Measurements from ENCODE around the gene PDCL2.
"Not testable (repeated sequence)": the region's sequence is repeated elsewhere in the genome, so short reads cannot be mapped to it uniquely, and the experiment has no call there.

Gene PDCL2

GRCh38 chr4:55633903-55634302, 41.9 kb upstream of the PDCL2 start:
- no peaks in the 10 kb centered on the region for H3K9me2 ChIP-seq (replicated peaks; ENCODE audit: insufficient read depth, low read length)
- no peaks in the 10 kb centered on the region for H3K79me2 ChIP-seq (ENCODE audit: low read length)
- H3K27ac ChIP-seq (ENCODE audit: low read length): no peak overlapping the region
- H3K36me3 ChIP-seq (replicated peaks; ENCODE audit: insufficient read depth, low read length): no peaks in the 10 kb centered on the region
- TF ChIP-seq EZH2phosphoT487 (IDR thresholded peaks at IDR 0.05; ENCODE audit: low read length): no peak
- no peak for TF ChIP-seq CTCF (IDR thresholded peaks at IDR 0.05; ENCODE audit: low read length)
- TF ChIP-seq EZH2 (optimal IDR thresholded peaks at IDR 0.05; ENCODE audit: low read depth, low read length): no peak
- H3K27me3 ChIP-seq (replicated peaks; ENCODE audit: insufficient read depth, low read length): no peaks in the 10 kb centered on the region
- no peaks in the 10 kb centered on the region for H3F3A ChIP-seq (ENCODE audit: insufficient read depth, low read length)
- no peak overlapping the region for H2AFZ ChIP-seq (ENCODE audit: low read length)
- H3K4me2 ChIP-seq (ENCODE audit: low read depth, low read length): no peak overlapping the region
- no peaks in the 10 kb centered on the region; the same call in 1 of the 2 replicates for H3K4me1 ChIP-seq (ENCODE audit: low read length)
- H3K9ac ChIP-seq (ENCODE audit: low read length): no peak overlapping the region
- no peak for DNase-seq
- no peaks in the 10 kb centered on the region for H4K20me1 ChIP-seq (ENCODE audit: insufficient read depth, low read length)
- H3K4me3 ChIP-seq (ENCODE audit: low read length): no peak overlapping the region
- H3K9me3 ChIP-seq (replicated peaks; ENCODE audit: insufficient read depth, low read length): no peaks in the 10 kb centered on the region

GRCh38 chr4:55625835-55626234, 33.8 kb upstream of the PDCL2 start:
- DNase-seq: no peak
- no peaks in the 10 kb centered on the region for H3K9me3 ChIP-seq (replicated peaks; ENCODE audit: insufficient read depth, low read length)
- H3K79me2 ChIP-seq (ENCODE audit: low read length): no peaks in the 10 kb centered on the region

GRCh38 chr4:55624063-55624462, 32.0 kb upstream of the PDCL2 start:
- not testable (repeated sequence) for H3K36me3 ChIP-seq (replicated peaks; ENCODE audit: insufficient read depth, low read length); H3K4me2 ChIP-seq (ENCODE audit: low read depth, low read length); H3K27ac ChIP-seq (ENCODE audit: low read length); H3F3A ChIP-seq (ENCODE audit: insufficient read depth, low read length); H3K9ac ChIP-seq (ENCODE audit: low read length); H4K20me1 ChIP-seq (ENCODE audit: insufficient read depth, low read length); H3K9me3 ChIP-seq (replicated peaks; ENCODE audit: insufficient read depth, low read length); H3K27me3 ChIP-seq (replicated peaks; ENCODE audit: insufficient read depth, low read length); H3K9me2 ChIP-seq (replicated peaks; ENCODE audit: insufficient read depth, low read length); H3K4me3 ChIP-seq (ENCODE audit: low read length); H3K79me2 ChIP-seq (ENCODE audit: low read length); H2AFZ ChIP-seq (ENCODE audit: low read length); H3K4me1 ChIP-seq (ENCODE audit: low read length); DNase-seq

More at GRCh38 chr4:55625835-55626234, 33.8 kb upstream of the PDCL2 start:
- no peak overlapping the region for H3K4me2 ChIP-seq (ENCODE audit: low read depth, low read length)
- H3K4me3 ChIP-seq (ENCODE audit: low read length): no peak overlapping the region
- no peaks in the 10 kb centered on the region for H3K9me2 ChIP-seq (replicated peaks; ENCODE audit: insufficient read depth, low read length)
- H2AFZ ChIP-seq (ENCODE audit: low read length): no peak overlapping the region
- no peak for TF ChIP-seq CTCF (IDR thresholded peaks at IDR 0.05; ENCODE audit: low read length)
- H3K27me3 ChIP-seq (replicated peaks; ENCODE audit: insufficient read depth, low read length): no peaks in the 10 kb centered on the region
- H3K36me3 ChIP-seq (replicated peaks; ENCODE audit: insufficient read depth, low read length): no peaks in the 10 kb centered on the region
- no peak overlapping the region for H3K27ac ChIP-seq (ENCODE audit: low read length)
- no peaks in the 10 kb centered on the region for H3K4me1 ChIP-seq (ENCODE audit: low read length)
- no peaks in the 10 kb centered on the region for H4K20me1 ChIP-seq (ENCODE audit: insufficient read depth, low read length)
- no peaks in the 10 kb centered on the region for H3F3A ChIP-seq (ENCODE audit: insufficient read depth, low read length)
- no peak overlapping the region for H3K9ac ChIP-seq (ENCODE audit: low read length)

GRCh38 chr4:55618546-55619143, 26.6 kb upstream of the PDCL2 start:
- Histone ChIP-seq H3K79me2 (ENCODE audit: low read length) (no peaks in the 10 kb centered on the region), H3K9me3 (replicated peaks; ENCODE audit: insufficient read depth, low read length) (no peaks in the 10 kb centered on the region), H3K4me3 (ENCODE audit: low read length) (no peak overlapping the region), H3K4me2 (ENCODE audit: low read depth, low read length) (no peak overlapping the region), H3F3A (ENCODE audit: insufficient read depth, low read length) (no peaks in the 10 kb centered on the region), H3K4me1 (ENCODE audit: low read length) (no peaks in the 10 kb centered on the region), H3K9me2 (replicated peaks; ENCODE audit: insufficient read depth, low read length) (no peaks in the 10 kb centered on the region), H3K9ac (ENCODE audit: low read length) (no peak overlapping the region), H2AFZ (ENCODE audit: low read length) (no peak overlapping the region), H4K20me1 (ENCODE audit: insufficient read depth, low read length) (no peaks in the 10 kb centered on the region), H3K27me3 (replicated peaks; ENCODE audit: insufficient read depth, low read length) (no peaks in the 10 kb centered on the region), H3K36me3 (replicated peaks; ENCODE audit: insufficient read depth, low read length) (no peaks in the 10 kb centered on the region), H3K27ac (ENCODE audit: low read length) (no peak overlapping the region)
- TF ChIP-seq EZH2phosphoT487 (IDR thresholded peaks at IDR 0.05; ENCODE audit: low read length) (no peak), CTCF (IDR thresholded peaks at IDR 0.05; ENCODE audit: low read length) (no peak), EZH2 (optimal IDR thresholded peaks at IDR 0.05; ENCODE audit: low read depth, low read length) (no peak)
- DNase-seq: no peak
